ENCODE data around the gene LTA4H.

The LTA4H gene

GRCh38 chr12:95951515-95951914 lies 83.9 kb downstream of the LTA4H start:
- Histone ChIP-seq H3K4me1 (ENCODE audit: control insufficient read depth, insufficient read depth, low read length) (no peaks in the 10 kb centered on the region), H3K27me3 (ENCODE audit: control insufficient read depth, insufficient read depth, low read length) (no peaks in the 10 kb centered on the region), H3K9ac (ENCODE audit: low read length) (no peak overlapping the region), H3K4me3 (ENCODE audit: low read length) (no peak overlapping the region), H3K27ac (ENCODE audit: low read depth, low read length) (no peak overlapping the region), H3K36me3 (ENCODE audit: control insufficient read depth, insufficient read depth, low read length) (no peaks in the 10 kb centered on the region)

Measured in rectal smooth muscle tissue (tissue), 1 donor.